ENCODE measurements around the gene SDR42E1.

Gene SDR42E1

DNA sequence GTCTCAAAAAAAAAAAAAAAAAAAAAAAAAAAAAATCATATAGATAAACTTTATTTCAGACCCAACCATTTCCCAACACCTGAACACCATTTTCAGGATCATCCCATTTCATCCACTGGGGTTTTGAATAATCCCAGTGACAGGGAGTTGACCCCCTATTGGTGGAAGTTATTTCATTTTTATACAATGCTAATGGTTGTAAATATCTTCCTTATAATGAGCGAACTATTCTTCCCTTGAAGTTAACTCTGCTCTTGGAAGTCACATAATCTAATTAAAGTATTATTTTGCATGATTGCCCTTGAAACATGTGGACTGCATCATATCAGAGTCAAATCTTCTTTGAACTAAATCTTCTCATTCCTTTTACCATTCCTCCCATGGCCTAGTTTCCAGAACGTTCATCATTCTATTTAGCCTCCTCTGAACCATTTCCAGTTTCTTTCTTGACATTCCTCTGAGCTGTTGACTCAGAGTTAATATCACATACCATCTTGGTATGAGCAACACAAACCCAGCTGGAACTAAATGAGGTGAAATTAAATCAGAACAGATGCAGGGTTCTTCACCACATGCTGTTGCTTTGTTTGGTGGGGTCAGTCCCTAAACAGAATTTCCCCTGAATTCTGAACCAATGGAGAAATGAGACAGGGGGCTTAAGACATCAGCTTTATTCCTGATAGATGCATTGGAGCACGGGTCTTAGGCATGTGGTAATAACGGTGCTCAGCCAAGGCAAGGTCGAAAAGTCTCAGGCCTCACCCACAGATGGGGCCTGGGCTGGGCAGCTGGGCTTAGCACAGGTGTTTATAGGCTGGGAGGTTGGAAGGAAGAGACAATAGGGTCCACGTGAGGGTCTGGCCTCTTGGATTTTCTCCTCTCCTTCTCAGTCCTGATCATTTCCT is 32.7 kb upstream of the SDR42E1 start:
- in situ Hi-C loops (cut with HindIII; ENCODE audit: low pct_ligation_motif_present, low sequenced_read_pairs) = no loop called here
- DNase-seq = peak; percentile 38
- Histone ChIP-seq H3K27ac (no peak overlapping the region), H3K4me3 (ENCODE audit: low read depth, low read length) (no peak overlapping the region), H3K36me3 (replicated peaks) (no peaks in the 10 kb centered on the region), H3K27me3 (replicated peaks) (peaks cover 4% of the 10 kb centered on the region)
- TF ChIP-seq, protein P1, sequence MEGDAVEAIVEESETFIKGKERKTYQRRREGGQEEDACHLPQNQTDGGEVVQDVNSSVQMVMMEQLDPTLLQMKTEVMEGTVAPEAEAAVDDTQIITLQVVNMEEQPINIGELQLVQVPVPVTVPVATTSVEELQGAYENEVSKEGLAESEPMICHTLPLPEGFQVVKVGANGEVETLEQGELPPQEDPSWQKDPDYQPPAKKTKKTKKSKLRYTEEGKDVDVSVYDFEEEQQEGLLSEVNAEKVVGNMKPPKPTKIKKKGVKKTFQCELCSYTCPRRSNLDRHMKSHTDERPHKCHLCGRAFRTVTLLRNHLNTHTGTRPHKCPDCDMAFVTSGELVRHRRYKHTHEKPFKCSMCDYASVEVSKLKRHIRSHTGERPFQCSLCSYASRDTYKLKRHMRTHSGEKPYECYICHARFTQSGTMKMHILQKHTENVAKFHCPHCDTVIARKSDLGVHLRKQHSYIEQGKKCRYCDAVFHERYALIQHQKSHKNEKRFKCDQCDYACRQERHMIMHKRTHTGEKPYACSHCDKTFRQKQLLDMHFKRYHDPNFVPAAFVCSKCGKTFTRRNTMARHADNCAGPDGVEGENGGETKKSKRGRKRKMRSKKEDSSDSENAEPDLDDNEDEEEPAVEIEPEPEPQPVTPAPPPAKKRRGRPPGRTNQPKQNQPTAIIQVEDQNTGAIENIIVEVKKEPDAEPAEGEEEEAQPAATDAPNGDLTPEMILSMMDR (IDR thresholded peaks at IDR 0.05; ENCODE audit: low read depth, low read length, missing control alignments) = no peak

DNA sequence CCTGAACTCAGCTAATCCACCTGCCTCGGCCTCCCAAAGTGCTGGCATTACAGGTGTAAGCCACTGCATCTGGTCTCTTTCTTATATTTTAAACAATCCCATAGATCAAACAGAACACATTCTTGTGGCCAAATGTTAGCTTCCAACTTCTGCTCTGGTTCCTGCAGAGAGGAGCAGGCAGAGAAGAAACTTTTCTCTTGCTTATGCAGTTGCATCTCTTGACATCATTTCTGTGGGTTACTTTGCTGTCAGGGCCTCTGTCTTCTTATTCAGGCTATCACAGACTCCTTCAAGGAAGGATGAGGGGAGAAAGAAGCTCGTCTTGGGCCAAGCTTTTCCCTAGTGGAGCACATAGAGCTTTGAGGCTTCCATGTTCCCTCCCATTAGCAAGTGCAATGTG is 31.6 kb upstream of the SDR42E1 start:
- DNase-seq = no peak
- Histone ChIP-seq H3K36me3 (replicated peaks) (no peaks in the 10 kb centered on the region), H3K27me3 (replicated peaks) (peaks cover 4% of the 10 kb centered on the region), H3K4me3 (ENCODE audit: low read depth, low read length) (no peak overlapping the region), H3K27ac (no peak overlapping the region)
- TF ChIP-seq, protein P1 (IDR thresholded peaks at IDR 0.05; ENCODE audit: low read depth, low read length, missing control alignments) = no peak
- in situ Hi-C loops (cut with HindIII; ENCODE audit: low pct_ligation_motif_present, low sequenced_read_pairs) = no loop called here

DNA sequence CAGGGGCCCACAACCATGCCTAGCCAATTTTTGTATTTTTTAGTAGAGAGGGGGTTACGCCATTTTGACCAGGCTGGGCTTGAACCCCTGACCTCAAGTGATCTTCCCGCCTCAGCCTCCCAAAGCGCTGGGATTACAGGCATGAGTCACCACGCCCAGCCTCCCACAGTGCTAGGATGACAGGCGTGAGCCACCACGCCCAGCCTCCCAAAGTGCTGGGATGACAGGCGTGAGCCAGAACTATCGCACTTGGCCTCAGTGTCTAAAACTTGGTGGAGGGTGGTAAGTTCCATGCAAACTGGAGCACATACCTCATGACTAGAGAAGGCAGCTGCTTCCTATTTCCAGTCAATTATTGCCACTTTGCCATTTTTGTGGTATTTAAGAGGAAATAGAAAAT is 30.9 kb upstream of the SDR42E1 start:
- no peaks in the 10 kb centered on the region for H3K36me3 ChIP-seq (replicated peaks)
- no peak for DNase-seq
- no peak overlapping the region for H3K4me3 ChIP-seq (ENCODE audit: low read depth, low read length)
- TF ChIP-seq, protein P1 (IDR thresholded peaks at IDR 0.05; ENCODE audit: low read depth, low read length, missing control alignments) = no peak
- in situ Hi-C loops (cut with HindIII; ENCODE audit: low pct_ligation_motif_present, low sequenced_read_pairs) = no loop called here
- peaks cover 4% of the 10 kb centered on the region for H3K27me3 ChIP-seq (replicated peaks)
- H3K27ac ChIP-seq = no peak overlapping the region

DNA sequence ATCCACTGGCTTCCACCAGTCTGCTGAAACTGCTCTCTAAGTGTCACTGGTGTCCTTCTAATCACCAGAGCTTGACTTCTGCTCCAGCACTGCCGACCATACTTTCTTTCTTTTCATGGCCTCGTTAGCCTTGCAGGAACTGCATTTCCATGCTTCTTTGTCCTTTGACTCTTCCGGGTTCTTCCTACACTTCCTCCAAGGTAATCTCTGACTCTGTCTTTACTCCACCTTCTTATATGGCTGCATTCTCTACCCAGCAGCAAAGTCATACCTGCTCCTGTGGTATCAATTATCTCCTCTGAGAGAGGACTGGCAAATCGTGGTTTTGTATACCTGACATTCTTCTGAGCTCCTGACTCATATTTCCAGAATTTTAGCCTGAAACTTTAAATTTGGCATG is 30.3 kb upstream of the SDR42E1 start:
- in situ Hi-C loops (cut with HindIII; ENCODE audit: low pct_ligation_motif_present, low sequenced_read_pairs) = no loop called here
- no peak for DNase-seq
- Histone ChIP-seq H3K27ac (no peak overlapping the region), H3K36me3 (replicated peaks) (no peaks in the 10 kb centered on the region), H3K27me3 (replicated peaks) (peaks cover 4% of the 10 kb centered on the region), H3K4me3 (ENCODE audit: low read depth, low read length) (no peak overlapping the region)
- TF ChIP-seq, protein P1 (IDR thresholded peaks at IDR 0.05; ENCODE audit: low read depth, low read length, missing control alignments) = no peak

DNA sequence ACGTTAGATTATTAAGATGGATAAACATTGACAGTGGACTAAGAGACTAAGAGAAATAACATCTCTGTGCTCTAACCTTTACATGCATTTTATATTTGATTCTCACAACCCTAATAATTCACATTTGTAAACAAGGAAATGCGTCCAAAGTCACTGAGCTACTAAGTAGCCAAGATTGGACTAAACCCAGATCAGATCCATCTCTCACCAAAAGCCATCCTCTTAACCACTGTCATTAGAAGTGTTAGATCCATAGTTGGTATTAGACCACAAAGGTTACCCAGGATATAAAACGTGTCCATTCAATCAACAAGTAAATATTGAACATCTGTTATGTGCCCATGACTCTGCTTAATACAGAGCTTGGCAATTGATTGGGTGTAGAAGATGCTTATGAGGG is 29.0 kb upstream of the SDR42E1 start:
- H3K4me3 ChIP-seq (ENCODE audit: low read depth, low read length) = no peak overlapping the region
- TF ChIP-seq, protein P1 (IDR thresholded peaks at IDR 0.05; ENCODE audit: low read depth, low read length, missing control alignments) = no peak
- in situ Hi-C loops (cut with HindIII; ENCODE audit: low pct_ligation_motif_present, low sequenced_read_pairs) = no loop called here
- no peak for DNase-seq
- no peak overlapping the region for H3K27ac ChIP-seq
- H3K27me3 ChIP-seq (replicated peaks) = peaks cover 4% of the 10 kb centered on the region
- H3K36me3 ChIP-seq (replicated peaks) = no peaks in the 10 kb centered on the region
